Gastroesophageal sphincter (tissue), 4 donors: Measurements from ENCODE around the gene SLC33A1. TPM values are rescaled to one million over a fixed set of nuclear protein-coding genes. Genes with fewer than 3 reads are reported as not detected.

ENCODE experiments used
- ATAC-seq: fragments of 150-250 bp; one replicate; pipeline ENCODE4 v1.9.1; 2016; ENCODE audit warnings: mild to moderate bottlenecking, moderate library complexity
- H3K27ac ChIP-seq, 4 donors: fragments of 200-600 bp; sonication (generic) in 3 of 4; 1 replicate in 3 of 4; 2 replicates in 1 of 4; pipeline ENCODE4 v1.5.1; 2016 to 2019
- H3K27me3 ChIP-seq: fragments of 200-600 bp; sonication (generic); one replicate; pipeline ENCODE4 v1.5.1; 2019
- H3K36me3 ChIP-seq, 2 donors: fragments of 200-600 bp; sonication (generic); one replicate each; pipeline ENCODE4 v1.5.1; 2019; ENCODE audit warnings: control low read depth in 1 of 2
- H3K4me1 ChIP-seq, 3 donors: fragments of 200-600 bp; sonication (generic); 1 replicate in 2 of 3; 2 replicates in 1 of 3; pipeline ENCODE4 v1.5.1; 2016 to 2019; ENCODE audit warnings: control low read depth in 2 of 3
- H3K4me3 ChIP-seq, 2 donors: fragments of 200-600 bp; sonication (generic); one replicate each; pipeline ENCODE4 v1.5.1; 2019; ENCODE audit warnings: mild to moderate bottlenecking in 1 of 2, moderate library complexity in 1 of 2
- H3K9me3 ChIP-seq, 3 donors: fragments of 200-600 bp; sonication (generic); one replicate each; pipeline ENCODE4 v1.5.1; 2017 to 2019; ENCODE audit warnings: control low read depth in 2 of 3
- CTCF ChIP-seq, 4 experiments: fragments of 200-600 bp in 2 of 4; fragments of 450-650 bp in 2 of 4; sonication (generic) in 1 of 4; IDR thresholded peaks; one replicate each; pipeline ENCODE4 v1.5.1; 2017 to 2019; ENCODE audit warnings: antibody characterized with exemption in 4 of 4, mild to moderate bottlenecking in 2 of 4, moderate library complexity in 2 of 4
- EP300 ChIP-seq: sonication (generic); formaldehyde crosslinking; IDR thresholded peaks from one replicate; pipeline ENCODE4 v1.6.1; 2017; ENCODE audit warnings: antibody characterized with exemption, mild to moderate bottlenecking
- POLR2A ChIP-seq, 2 donors: fragments of 450-650 bp; IDR thresholded peaks; one replicate each; pipeline ENCODE4 v1.6.1; 2017; ENCODE audit warnings: antibody characterized with exemption in 2 of 2, mild to moderate bottlenecking in 2 of 2, moderate library complexity in 1 of 2
- POLR2AphosphoS5 ChIP-seq: sonication (generic); formaldehyde crosslinking; IDR thresholded peaks from one replicate; pipeline ENCODE4 v1.6.1; 2017; ENCODE audit warnings: antibody characterized with exemption
- WGBS, 2 donors: methylation state at CpG; one replicate each; pipeline ENCODE4 v1.1.5; 2018; ENCODE audit warnings: low coverage in 1 of 2; 5-methylcytosine and 5-hydroxymethylcytosine counted together
- total RNA-seq, 4 donors: library from RNA; depleted of rRNA; stranded (reverse); fragments of >200 nt; gene quantifications; one replicate each; pipeline ENCODE4 v1.1.0, GENCODE V29; 2016

Gene SLC33A1
- total RNA-seq, 4 donors from 2014 or later, result 18.4 to 27.6 (median 24.4) TPM

GRCh38 chr3:155791190-155791589 lies 63.0 kb downstream of the SLC33A1 start:
- TF ChIP-seq EP300, result no peak
- TF ChIP-seq CTCF (IDR thresholded peaks at IDR 0.05), result no peak
- no peak for TF ChIP-seq POLR2AphosphoS5
- no peak for TF ChIP-seq POLR2A (IDR thresholded peaks at IDR 0.05)
- no peaks in the 10 kb centered on the region for H3K9me3 ChIP-seq
- H3K27me3 ChIP-seq, result no peaks in the 10 kb centered on the region
- no peaks in the 10 kb centered on the region for H3K4me1 ChIP-seq
- WGBS, 2 donors, result no CpG with 5 or more reads among the region's 2 CpGs
- no peak overlapping the region for H3K4me3 ChIP-seq
- H3K36me3 ChIP-seq, result peaks cover 0 to 28% of the 10 kb centered on the region in 2 donors
- H3K27ac ChIP-seq, result no peak overlapping the region
- ATAC-seq, result no peak

GRCh38 chr3:155790272-155790925 lies 63.8 kb downstream of the SLC33A1 start:
- 69 to 75% methylated on average over 2 to 4 of the region's 4 CpGs for WGBS, 2 donors
- H3K27me3 ChIP-seq, result no peaks in the 10 kb centered on the region
- H3K4me3 ChIP-seq, result no peak overlapping the region
- no peak overlapping the region for H3K27ac ChIP-seq
- peaks cover 0 to 28% of the 10 kb centered on the region in 2 donors for H3K36me3 ChIP-seq
- TF ChIP-seq CTCF (IDR thresholded peaks at IDR 0.05) (no peak), EP300 (no peak), POLR2A (IDR thresholded peaks at IDR 0.05) (no peak), POLR2AphosphoS5 (no peak)
- H3K9me3 ChIP-seq, result no peaks in the 10 kb centered on the region
- no peaks in the 10 kb centered on the region for H3K4me1 ChIP-seq
- ATAC-seq, result no peak

GRCh38 chr3:155785662-155786295 lies 68.4 kb downstream of the SLC33A1 start:
- H3K4me3 ChIP-seq, result no peak overlapping the region
- ATAC-seq, result no peak
- TF ChIP-seq CTCF (IDR thresholded peaks at IDR 0.05) (no peak), POLR2AphosphoS5 (no peak), EP300 (no peak), POLR2A (IDR thresholded peaks at IDR 0.05) (no peak)

GRCh38 chr3:155782390-155782953 lies 71.8 kb downstream of the SLC33A1 start:
- H3K9me3 ChIP-seq, result peaks cover 0 to 19% (median 0%) of the 10 kb centered on the region in 3 donors
- no peak overlapping the region for H3K4me3 ChIP-seq
- no peaks in the 10 kb centered on the region for H3K27me3 ChIP-seq
- H3K36me3 ChIP-seq, result peaks cover 0 to 38% of the 10 kb centered on the region in 2 donors
- H3K4me1 ChIP-seq, result no peaks in the 10 kb centered on the region
- WGBS, 2 donors, result 100% methylated on average over 1 of the region's 1 CpG
- ATAC-seq, result no peak
- no peak overlapping the region for H3K27ac ChIP-seq
- no peak for TF ChIP-seq EP300
- no peak for TF ChIP-seq CTCF (IDR thresholded peaks at IDR 0.05)
- no peak for TF ChIP-seq POLR2A (IDR thresholded peaks at IDR 0.05)
- no peak for TF ChIP-seq POLR2AphosphoS5

More at GRCh38 chr3:155785662-155786295, 68.4 kb downstream of the SLC33A1 start:
- Histone ChIP-seq H3K27me3 (no peaks in the 10 kb centered on the region), H3K9me3 (peaks cover 0 to 19% (median 0%) of the 10 kb centered on the region in 3 donors), H3K27ac (no peak overlapping the region), H3K36me3 (peaks cover 0 to 38% of the 10 kb centered on the region in 2 donors), H3K4me1 (no peaks in the 10 kb centered on the region)

- no peak for TF ChIP-seq CTCF (IDR thresholded peaks at IDR 0.05)
- TF ChIP-seq POLR2AphosphoS5, result no peak
- no peak for TF ChIP-seq POLR2A (IDR thresholded peaks at IDR 0.05)
- no peak for TF ChIP-seq EP300
- H3K27me3 ChIP-seq, result no peaks in the 10 kb centered on the region
- no peak for ATAC-seq
Measured at GRCh38 chr3:155780291-155780690, 73.9 kb downstream of the SLC33A1 start.

More at GRCh38 chr3:155780291-155780690, 73.9 kb downstream of the SLC33A1 start:
- Histone ChIP-seq H3K36me3 (peaks cover 0 to 38% of the 10 kb centered on the region in 2 donors), H3K27ac (no peak overlapping the region), H3K9me3 (peaks cover 0 to 19% (median 0%) of the 10 kb centered on the region in 3 donors), H3K4me3 (no peak overlapping the region), H3K4me1 (no peaks in the 10 kb centered on the region)
